Esophagus muscularis mucosa (tissue), 4 donors: Measurements from ENCODE around the gene UROC1. TPM values are rescaled to one million over a fixed set of nuclear protein-coding genes. Genes with fewer than 3 reads are reported as not detected.

ENCODE experiments used
- DNase-seq: peaks from one replicate; pipeline ENCODE4 v3.0.0-alpha.2; 2017; ENCODE audit errors: extremely low spot score
- H3K27ac ChIP-seq, 4 donors: fragments of 200-600 bp; sonication (generic); replicated peaks in 1 of 4; 1 replicate in 3 of 4; 2 replicates in 1 of 4; pipeline ENCODE4 v1.5.1; 2016 to 2019; ENCODE audit warnings: mild to moderate bottlenecking in 1 of 4
- H3K27me3 ChIP-seq, 4 donors: fragments of 200-600 bp; sonication (generic); one replicate each; pipeline versions ENCODE4 v1.5.1 to v1.6.0; 2016 to 2019
- H3K36me3 ChIP-seq, 4 donors: fragments of 200-600 bp; sonication (generic); one replicate each; pipeline ENCODE4 v1.5.1; 2016 to 2019
- H3K4me1 ChIP-seq, 4 donors: fragments of 200-600 bp; sonication (generic); one replicate each; pipeline ENCODE4 v1.5.1; 2016 to 2019
- H3K4me3 ChIP-seq, 4 donors: fragments of 200-600 bp; sonication (generic); 1 replicate in 2 of 4; 2 replicates in 2 of 4; pipeline ENCODE4 v1.5.1; 2016 to 2019; ENCODE audit warnings: mild to moderate bottlenecking in 4 of 4, moderate library complexity in 1 of 4
- H3K9me3 ChIP-seq, 4 donors: fragments of 200-600 bp; sonication (generic); 1 replicate in 3 of 4; 2 replicates in 1 of 4; pipeline ENCODE4 v1.5.1; 2016 to 2019
- CTCF ChIP-seq, 3 experiments: fragments of 200-600 bp in 2 of 3; fragments of 450-650 bp in 1 of 3; sonication (generic) in 2 of 3; IDR thresholded peaks; one replicate each; pipeline ENCODE4 v1.5.1; 2017 to 2019; ENCODE audit warnings: antibody characterized with exemption in 3 of 3, mild to moderate bottlenecking in 2 of 3, moderate library complexity in 1 of 3
- EP300 ChIP-seq: sonication (generic); formaldehyde crosslinking; IDR thresholded peaks from one replicate; pipeline ENCODE4 v1.6.1; 2017; ENCODE audit warnings: antibody characterized with exemption
- POLR2A ChIP-seq: fragments of 450-650 bp; IDR thresholded peaks from one replicate; pipeline ENCODE4 v1.6.1; 2017; ENCODE audit warnings: antibody characterized with exemption, moderate library complexity, mild to moderate bottlenecking, low read depth
- POLR2AphosphoS5 ChIP-seq, 2 donors: sonication (generic); formaldehyde crosslinking; IDR thresholded peaks; one replicate each; pipeline ENCODE4 v1.6.1; 2017; ENCODE audit warnings: antibody characterized with exemption in 2 of 2
- WGBS: methylation state at CpG from one replicate; pipeline ENCODE4 v1.1.5; 2018; 5-methylcytosine and 5-hydroxymethylcytosine counted together
- intact Hi-C: fragments of 100-400 bp; cut with DNase I; formaldehyde crosslinking; loops from one replicate; pipeline ENCODE4 v1.15.1; 2023
- total RNA-seq, 4 donors: library from RNA; depleted of rRNA; stranded (reverse); fragments of >200 nt; gene quantifications; one replicate each; pipeline versions ENCODE4 v1.1.0 to v1.2.1, GENCODE V29; 2016

UROC1 gene
- total RNA-seq, 4 donors from 2014 or later = not detected

- no peaks in the 10 kb centered on the region for H3K36me3 ChIP-seq
- H3K27me3 ChIP-seq = no peaks in the 10 kb centered on the region
- TF ChIP-seq EP300 = no peak
- no peak for TF ChIP-seq POLR2AphosphoS5 (IDR thresholded peaks at IDR 0.05)
- TF ChIP-seq CTCF (IDR thresholded peaks at IDR 0.05) = no peak
- no peak for TF ChIP-seq POLR2A
- H3K27ac ChIP-seq = no peak overlapping the region
- H3K9me3 ChIP-seq = no peaks in the 10 kb centered on the region
- DNase-seq = no peak
- H3K4me1 ChIP-seq = peaks cover 7 to 13% (median 9%) of the 10 kb centered on the region in 4 donors
- no peak overlapping the region for H3K4me3 ChIP-seq
- 89% methylated on average over 5 of the region's 5 CpGs for WGBS
- intact Hi-C loops = no loop called here
Observed at GRCh38 chr3:126480206-126480605, 37.4 kb downstream of the UROC1 start.

GRCh38 chr3:126479642-126480041 is 37.9 kb downstream of the UROC1 start:
- Histone ChIP-seq H3K4me3 (no peak overlapping the region), H3K9me3 (no peaks in the 10 kb centered on the region), H3K27me3 (no peaks in the 10 kb centered on the region), H3K36me3 (no peaks in the 10 kb centered on the region), H3K4me1 (peaks cover 7 to 17% (median 12%) of the 10 kb centered on the region in 4 donors), H3K27ac (no peak overlapping the region)
- DNase-seq = no peak
- intact Hi-C loops = no loop called here
- TF ChIP-seq POLR2A (no peak), EP300 (no peak), POLR2AphosphoS5 (IDR thresholded peaks at IDR 0.05) (no peak), CTCF (IDR thresholded peaks at IDR 0.05) (no peak)
- 80% methylated on average over 1 of the region's 1 CpG for WGBS

GRCh38 chr3:126478581-126479310 is 38.8 kb downstream of the UROC1 start:
- intact Hi-C loops = no loop called here
- no peak for TF ChIP-seq POLR2A
- no peak for TF ChIP-seq POLR2AphosphoS5 (IDR thresholded peaks at IDR 0.05)
- TF ChIP-seq CTCF (IDR thresholded peaks at IDR 0.05) = no peak
- TF ChIP-seq EP300 = no peak
- H3K27me3 ChIP-seq = no peaks in the 10 kb centered on the region
- H3K36me3 ChIP-seq = no peaks in the 10 kb centered on the region
- no peak for DNase-seq
- H3K27ac ChIP-seq = no peak overlapping the region
- no peak overlapping the region for H3K4me3 ChIP-seq
- peaks cover 16 to 26% (median 21%) of the 10 kb centered on the region in 4 donors for H3K4me1 ChIP-seq
- 97% methylated on average over 14 of the region's 14 CpGs for WGBS
- no peaks in the 10 kb centered on the region for H3K9me3 ChIP-seq

- intact Hi-C loops = no loop called here
- Histone ChIP-seq H3K4me1 (peaks cover 33 to 42% (median 38%) of the 10 kb centered on the region in 4 donors), H3K4me3 (peak overlapping the region in 1 of 4 donors; percentile 67), H3K36me3 (no peaks in the 10 kb centered on the region), H3K27me3 (no peaks in the 10 kb centered on the region), H3K9me3 (no peaks in the 10 kb centered on the region), H3K27ac (peak overlapping the region in 3 of 4 donors; percentile 90 to 94 (median 94))
- 71% methylated on average over 4 of the region's 4 CpGs for WGBS
- TF ChIP-seq POLR2A (no peak), CTCF (IDR thresholded peaks at IDR 0.05) (no peak), EP300 (no peak), POLR2AphosphoS5 (IDR thresholded peaks at IDR 0.05) (no peak)
- no peak for DNase-seq
Observed at GRCh38 chr3:126477061-126477380, 40.6 kb downstream of the UROC1 start.
